Activated CD8-positive, alpha-beta T cell treated with anti-CD3 and anti-CD28 coated beads for 36 hours (primary cell): ENCODE data around the gene UBQLN4. TPM values are rescaled to one million over a fixed set of nuclear protein-coding genes. Genes with fewer than 3 reads are reported as not detected.

ENCODE experiments used
- ATAC-seq: fragments of 200-7000 bp; cut with Tn5 transposase; one replicate; pipeline ENCODE4 v1.10.0; 2021; ENCODE audit warnings: mild to moderate bottlenecking, moderate library complexity
- CTCF ChIA-PET: fragments of 350-600 bp; sonication (Branson Sonifier 250); formaldehyde crosslinking; loops from one replicate; lab custom pipeline; 2021; ENCODE audit warnings: antibody characterized with exemption; lab: Charles Lee
- POLR2A ChIA-PET: fragments of 350-600 bp; sonication (Branson Sonifier 250); formaldehyde crosslinking; loops from one replicate; lab custom pipeline; 2021; ENCODE audit warnings: antibody characterized with exemption; lab: Charles Lee
- DNase-seq: peaks from one replicate; pipeline ENCODE4 v3.0.0-alpha.2; 2020
- H3K27ac Mint-ChIP-seq: one replicate; pipeline ENCODE4 v1.8.0; 2021; ENCODE audit warnings: mild to moderate bottlenecking, mixed read lengths
- H3K27me3 Mint-ChIP-seq: one replicate; pipeline ENCODE4 v1.8.0; 2021; ENCODE audit warnings: mixed read lengths
- H3K36me3 Mint-ChIP-seq: one replicate; pipeline ENCODE4 v1.8.0; 2021; ENCODE audit warnings: low read depth, mixed read lengths
- H3K4me1 Mint-ChIP-seq: one replicate; pipeline ENCODE4 v1.8.0; 2021; ENCODE audit warnings: low read depth, mixed read lengths
- H3K4me3 Mint-ChIP-seq: one replicate; pipeline ENCODE4 v1.8.0; 2021; ENCODE audit warnings: mild to moderate bottlenecking, moderate library complexity, mixed read lengths
- H3K9me3 Mint-ChIP-seq: one replicate; pipeline ENCODE4 v1.8.0; 2021; ENCODE audit warnings: mixed read lengths
- intact Hi-C: fragments of 100-400 bp; cut with micrococcal nuclease; formaldehyde crosslinking; loops from one replicate; pipeline ENCODE4 v1.10.0; 2022
- total RNA-seq, 2 experiments: library from RNA; stranded (reverse); gene quantifications; one replicate each; pipeline ENCODE4 v1.2.3, GENCODE V29; 2021
- TF ChIP-seq, protein P1 (sequence below): fragments of 200-600 bp; IDR thresholded peaks from one replicate; pipeline ENCODE4 v1.8.0; 2022; ENCODE audit warnings: antibody characterized with exemption, mild to moderate bottlenecking

UBQLN4 gene
- total RNA-seq, 2 experiments from 2014 or later = 36.9 to 39.8 TPM

DNA sequence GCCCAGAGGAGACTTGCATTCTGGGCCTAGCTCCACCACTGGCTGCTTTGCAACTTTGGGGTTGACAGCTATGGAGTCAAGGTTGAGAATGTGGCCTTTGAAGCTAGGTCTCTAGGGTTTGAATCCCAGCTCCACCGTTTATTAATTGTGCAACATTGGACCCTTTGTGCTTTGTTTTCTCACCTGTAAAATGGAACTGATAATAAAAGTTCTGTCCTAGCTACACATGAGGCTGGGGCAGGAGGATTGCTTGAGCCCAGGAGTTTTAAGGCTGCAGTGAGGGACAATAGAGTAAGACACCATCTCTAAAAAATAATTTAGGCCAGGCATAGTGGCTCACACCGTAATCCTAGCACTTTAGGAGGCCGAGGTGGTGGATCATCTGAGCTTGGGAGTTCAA is 45.7 kb upstream of the UBQLN4 start:
- H3K9me3 Mint-ChIP-seq = no peaks in the 10 kb centered on the region
- no peak overlapping the region for H3K4me3 Mint-ChIP-seq
- ChIA-PET POLR2A (interaction anchor here (1.5 to 8.0 kb wide), 3 partner anchors 17 to 133 kb away, joined by 3 to 151 read pairs (median 94); partner anchors contain the start of gene LMNA), CTCF (interaction anchor here (1.3 to 22.5 kb wide), 6 partner anchors 7 to 33 kb away, joined by 4 to 772 read pairs (median 6); partner anchors contain the start of gene LMNA)
- TF ChIP-seq, protein P1, sequence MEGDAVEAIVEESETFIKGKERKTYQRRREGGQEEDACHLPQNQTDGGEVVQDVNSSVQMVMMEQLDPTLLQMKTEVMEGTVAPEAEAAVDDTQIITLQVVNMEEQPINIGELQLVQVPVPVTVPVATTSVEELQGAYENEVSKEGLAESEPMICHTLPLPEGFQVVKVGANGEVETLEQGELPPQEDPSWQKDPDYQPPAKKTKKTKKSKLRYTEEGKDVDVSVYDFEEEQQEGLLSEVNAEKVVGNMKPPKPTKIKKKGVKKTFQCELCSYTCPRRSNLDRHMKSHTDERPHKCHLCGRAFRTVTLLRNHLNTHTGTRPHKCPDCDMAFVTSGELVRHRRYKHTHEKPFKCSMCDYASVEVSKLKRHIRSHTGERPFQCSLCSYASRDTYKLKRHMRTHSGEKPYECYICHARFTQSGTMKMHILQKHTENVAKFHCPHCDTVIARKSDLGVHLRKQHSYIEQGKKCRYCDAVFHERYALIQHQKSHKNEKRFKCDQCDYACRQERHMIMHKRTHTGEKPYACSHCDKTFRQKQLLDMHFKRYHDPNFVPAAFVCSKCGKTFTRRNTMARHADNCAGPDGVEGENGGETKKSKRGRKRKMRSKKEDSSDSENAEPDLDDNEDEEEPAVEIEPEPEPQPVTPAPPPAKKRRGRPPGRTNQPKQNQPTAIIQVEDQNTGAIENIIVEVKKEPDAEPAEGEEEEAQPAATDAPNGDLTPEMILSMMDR = no peak
- no peak for ATAC-seq
- H3K36me3 Mint-ChIP-seq = no peaks in the 10 kb centered on the region
- intact Hi-C loops = loop anchor here (10.0 kb wide), 1 partner anchor 126 kb away; no protein-coding TSS in a partner anchor
- DNase-seq = no peak
- H3K27ac Mint-ChIP-seq = no peak overlapping the region
- peaks cover 11% of the 10 kb centered on the region for H3K27me3 Mint-ChIP-seq
- H3K4me1 Mint-ChIP-seq = peaks cover 61% of the 10 kb centered on the region

DNA sequence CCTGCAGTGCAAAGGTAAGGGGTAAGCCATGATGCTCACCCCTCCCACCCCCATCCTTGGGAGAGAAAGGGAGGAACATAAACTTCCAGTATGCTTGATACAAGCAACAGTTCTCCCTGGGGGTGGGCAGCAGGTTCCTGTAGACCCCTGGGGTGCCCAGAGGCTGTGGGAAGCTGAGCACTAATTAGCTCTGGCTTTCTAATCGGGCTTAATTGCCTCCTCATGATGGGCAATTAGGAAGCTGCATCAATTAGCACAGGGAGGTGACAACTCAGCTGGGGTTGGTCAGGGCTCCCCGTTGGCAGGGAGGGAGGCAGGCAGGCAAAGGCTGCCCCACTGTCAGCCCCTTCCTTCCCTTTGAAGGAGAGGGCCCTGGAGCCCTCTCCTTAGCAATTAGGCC is 45.2 kb upstream of the UBQLN4 start:
- Mint-ChIP-seq H3K27me3 (peaks cover 13% of the 10 kb centered on the region), H3K36me3 (no peaks in the 10 kb centered on the region), H3K9me3 (no peaks in the 10 kb centered on the region), H3K4me1 (peaks cover 56% of the 10 kb centered on the region), H3K27ac (peak overlapping the region; percentile 93), H3K4me3 (no peak overlapping the region)
- ChIA-PET CTCF (interaction anchor here (1.3 to 22.5 kb wide), 8 partner anchors 7 to 126 kb away, joined by 4 to 772 read pairs (median 14); partner anchors contain the start of gene LMNA), POLR2A (interaction anchor here (0.6 to 8.0 kb wide), 4 partner anchors 17 to 357 kb away, joined by 3 to 151 read pairs (median 50); partner anchors contain the start of gene LMNA)
- TF ChIP-seq, protein P1 = no peak
- no peak for DNase-seq
- intact Hi-C loops = loop anchor here (10.0 kb wide), 1 partner anchor 126 kb away; no protein-coding TSS in a partner anchor
- no peak for ATAC-seq

DNA sequence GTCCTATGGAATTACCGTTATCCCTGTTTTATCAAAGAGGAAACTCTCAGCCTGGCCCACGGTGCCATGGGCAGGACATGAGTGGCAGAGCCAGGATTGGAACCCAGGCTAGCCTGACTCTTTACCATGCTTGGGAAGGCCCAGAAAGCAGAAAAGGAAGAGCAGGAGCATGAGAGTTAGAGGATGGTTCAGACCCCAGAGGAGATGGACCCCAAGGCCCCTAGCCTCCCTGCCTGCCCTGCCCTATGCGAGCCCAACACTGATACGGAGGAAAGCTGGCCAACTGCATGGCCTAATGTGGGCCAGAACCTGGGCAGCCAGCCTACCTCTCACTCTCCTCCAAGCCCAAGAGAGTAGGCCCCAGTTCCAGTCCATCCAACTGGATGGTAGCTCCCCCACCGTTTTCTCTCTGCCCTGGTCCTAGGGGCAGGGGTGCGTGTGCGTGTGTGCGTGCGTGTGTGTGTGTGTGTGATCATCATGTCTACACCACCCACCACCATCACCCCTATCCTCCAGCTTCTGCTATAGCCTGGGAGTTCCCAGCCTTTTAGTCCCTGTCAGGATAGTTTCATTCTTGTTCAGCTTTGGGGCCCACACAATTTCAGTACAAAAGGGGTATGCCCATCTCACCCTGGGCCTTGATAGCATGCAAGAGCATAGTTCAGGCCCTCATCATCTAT is 44.0 kb upstream of the UBQLN4 start:
- Mint-ChIP-seq H3K27ac (peak overlapping the region; percentile 93), H3K27me3 (peaks cover 17% of the 10 kb centered on the region), H3K36me3 (no peaks in the 10 kb centered on the region), H3K9me3 (no peaks in the 10 kb centered on the region), H3K4me3 (peak overlapping the region; percentile 52), H3K4me1 (peaks cover 45% of the 10 kb centered on the region)
- TF ChIP-seq, protein P1 = no peak
- ChIA-PET CTCF (interaction anchor here (0.8 to 22.5 kb wide), 24 partner anchors 8 to 288 kb away, joined by 3 to 772 read pairs (median 7); partner anchors contain the start of gene LMNA), POLR2A (interaction anchor here (0.6 to 8.0 kb wide), 12 partner anchors 9 to 185 kb away, joined by 3 to 151 read pairs (median 8); partner anchors contain the start of genes LMNA and SMG5)
- DNase-seq (peak; percentile 78), ATAC-seq (peak; percentile 32)
- intact Hi-C loops = loop anchor here (1.0 to 10.0 kb wide), 2 partner anchors 30 to 127 kb away; no protein-coding TSS in a partner anchor

DNA sequence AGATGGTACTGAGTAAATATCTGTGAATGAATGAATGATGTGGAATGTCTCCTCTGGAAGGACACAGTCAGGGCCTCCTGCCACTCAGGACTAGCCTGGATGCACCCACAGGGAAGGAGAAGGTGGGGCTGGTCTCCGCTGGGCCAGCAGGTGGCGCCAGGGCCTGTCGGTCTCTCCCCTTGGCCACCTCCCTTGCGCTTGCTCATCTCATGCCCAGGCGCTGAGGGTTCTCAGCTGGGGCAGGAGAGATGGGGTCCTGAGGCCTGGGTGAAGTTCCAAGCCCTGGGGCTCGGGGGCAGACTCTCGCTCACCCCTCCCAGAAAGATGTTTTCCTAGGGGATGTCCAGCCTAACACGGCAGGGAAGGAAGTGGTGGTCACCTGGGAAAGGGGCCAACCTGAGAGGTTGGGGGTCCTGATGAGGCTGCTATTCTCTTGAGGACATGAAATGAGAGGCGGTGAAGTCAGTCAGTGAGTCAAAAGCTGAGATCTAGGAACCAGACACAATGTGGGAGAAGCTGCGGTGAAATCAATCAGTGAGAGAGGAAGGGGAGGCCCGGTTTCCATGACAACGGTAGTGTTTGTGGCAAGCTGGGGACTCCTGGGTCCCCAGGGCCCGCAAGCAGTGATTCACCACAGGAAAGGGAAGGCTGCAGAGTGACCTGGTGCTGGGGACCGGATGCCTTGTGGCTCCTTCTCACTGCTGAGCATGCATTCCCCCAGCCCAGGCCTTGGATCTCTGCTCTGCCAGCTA is 43.2 kb upstream of the UBQLN4 start:
- ATAC-seq (peak; percentile 81), DNase-seq (peak; percentile 97)
- intact Hi-C loops = loop anchor here (1.0 to 10.0 kb wide), 2 partner anchors 30 to 128 kb away; no protein-coding TSS in a partner anchor
- CTCF ChIA-PET = interaction anchor here (0.8 to 22.5 kb wide), 29 partner anchors 9 to 289 kb away, joined by 3 to 772 read pairs (median 6); partner anchors contain the start of genes LMNA and PMF1
- peaks cover 20% of the 10 kb centered on the region for H3K27me3 Mint-ChIP-seq
- H3K4me3 Mint-ChIP-seq = peak overlapping the region; percentile 52
- POLR2A ChIA-PET = interaction anchor here (0.6 to 8.0 kb wide), 13 partner anchors 10 to 186 kb away, joined by 3 to 151 read pairs (median 5); partner anchors contain the start of genes LMNA and SMG5
- peak overlapping the region; percentile 93 for H3K27ac Mint-ChIP-seq
- peaks cover 45% of the 10 kb centered on the region for H3K4me1 Mint-ChIP-seq
- H3K9me3 Mint-ChIP-seq = no peaks in the 10 kb centered on the region
- H3K36me3 Mint-ChIP-seq = no peaks in the 10 kb centered on the region
- TF ChIP-seq, protein P1 = peak; percentile 99
